K562 (cell line): ENCODE data around the gene NR0B1. TPM values are rescaled to one million over a fixed set of nuclear protein-coding genes. Genes with fewer than 3 reads are reported as not detected.

Experiments used
- ATAC-seq: fragments of 200-7000 bp; cut with Tn5 transposase; 3 replicates; pipeline ENCODE4 v1.9.1; 2020; ENCODE audit warnings: moderate library complexity
- BruUV-seq: library from RNA; stranded (reverse); fragments of 400-500 nt; replicated peaks from 2 replicates; lab custom pipeline; 2021; lab: Mats Ljungman, UMichigan
- CTCF ChIA-PET: fragments of 300-600 bp; formaldehyde crosslinking; extraction: SDS; loops from one replicate; lab custom pipeline; 2021; ENCODE audit warnings: low intra/inter-chr PET ratio; lab: Yijun Ruan, JAX
- POLR2A ChIA-PET: fragments of 300-600, 350-650 bp; sonication (Branson Sonifier 250); formaldehyde crosslinking; extraction: SDS; loops from one replicate; lab custom pipeline; 2021; ENCODE audit warnings: antibody characterized with exemption, inconsistent platforms; lab: Yijun Ruan, JAX
- DNase-seq, 4 experiments: peaks; one replicate each; pipeline versions ENCODE4 v3.0.0 to v3.0.0-alpha.2; 2011 to 2018; ENCODE audit warnings: low spot score in 3 of 4, mixed read lengths in 3 of 4; ENCODE audit errors: extremely low read depth in 1 of 4
- FAIRE-seq: peaks from 2 replicates; lab custom pipeline; 2011; peaks lifted over from hg19 to GRCh38; lab: Jason Lieb, UNC
- H2AFZ ChIP-seq: 2 replicates; pipeline ENCODE4 v1.6.0; 2011; ENCODE audit warnings: low read depth, low read length, control low read depth, inconsistent platforms
- H3K27ac ChIP-seq: fragments of 200-600 bp; 3 replicates; pipeline ENCODE4 v1.8.0; 2011; ENCODE audit warnings: low read depth, mild to moderate bottlenecking, control low read depth, inconsistent platforms, low read length, moderate library complexity, mixed read lengths; ENCODE audit errors: extremely low read depth
- H3K27me3 ChIP-seq, 2 experiments: fragments of 300-600 bp in 1 of 2; 2 replicates in 1 of 2; 3 replicates in 1 of 2; pipeline versions ENCODE4 v1.6.0 to v1.8.0; 2011; ENCODE audit warnings: inconsistent platforms in 2 of 2, low read length in 2 of 2, mild to moderate bottlenecking in 1 of 2, mixed read lengths in 1 of 2, moderate library complexity in 1 of 2; ENCODE audit not compliant: control insufficient read depth in 2 of 2, insufficient read depth in 2 of 2
- H3K36me3 ChIP-seq: fragments of 300-600 bp; 3 replicates; pipeline ENCODE4 v1.8.0; 2011; ENCODE audit warnings: mild to moderate bottlenecking, low read length, inconsistent platforms; ENCODE audit not compliant: control insufficient read depth, insufficient read depth
- H3K4me1 ChIP-seq, 2 experiments: fragments of 200-600 bp in 1 of 2; replicated peaks in 1 of 2; 2 replicates in 1 of 2; 3 replicates in 1 of 2; pipeline versions ENCODE4 v1.5.1 to v1.8.0; 2011; ENCODE audit warnings: inconsistent platforms in 2 of 2, low read length in 2 of 2, mild to moderate bottlenecking in 1 of 2, mixed read lengths in 1 of 2, moderate library complexity in 1 of 2; ENCODE audit not compliant: control insufficient read depth in 2 of 2, insufficient read depth in 2 of 2
- H3K4me2 ChIP-seq: 2 replicates; pipeline ENCODE4 v1.6.1; 2011; ENCODE audit warnings: low read length, control low read depth, inconsistent platforms, mixed read lengths; ENCODE audit not compliant: insufficient read depth
- H3K4me3 ChIP-seq: fragments of 200-600 bp; sonication (generic), shearing (Covaris generic); 2 replicates; pipeline ENCODE4 v1.5.1; 2016; ENCODE audit warnings: control low read depth, inconsistent platforms
- H3K79me2 ChIP-seq: fragments of 200-600 bp; 3 replicates; pipeline ENCODE4 v1.8.0; 2011; ENCODE audit warnings: low read length, inconsistent platforms; ENCODE audit not compliant: control insufficient read depth, insufficient read depth
- H3K9ac ChIP-seq, 2 experiments: 2 replicates each; pipeline versions ENCODE4 v1.6.0 to v1.6.1; 2011; ENCODE audit warnings: low read depth in 2 of 2, low read length in 2 of 2, control low read depth in 1 of 2, inconsistent platforms in 1 of 2, mild to moderate bottlenecking in 1 of 2, mixed read lengths in 1 of 2; ENCODE audit not compliant: insufficient read depth in 1 of 2
- H3K9me1 ChIP-seq: one replicate; pipeline ENCODE4 v1.6.0; 2011; ENCODE audit warnings: inconsistent platforms, mild to moderate bottlenecking, low read length, moderate library complexity; ENCODE audit not compliant: control insufficient read depth, insufficient read depth
- H3K9me3 ChIP-seq: replicated peaks from 2 replicates; pipeline ENCODE4 v1.5.1; 2011; ENCODE audit warnings: low read depth, low read length, inconsistent platforms; ENCODE audit not compliant: control insufficient read depth, insufficient read depth
- H4K20me1 ChIP-seq: replicated peaks from 2 replicates; pipeline ENCODE4 v1.6.1; 2011; ENCODE audit warnings: low read length, inconsistent platforms, mixed read lengths; ENCODE audit not compliant: control insufficient read depth, insufficient read depth
- C11orf30 ChIP-seq: fragments of 450-650 bp; IDR thresholded peaks from 2 replicates; pipeline ENCODE4 v1.6.1; 2016; ENCODE audit warnings: low read depth, mild to moderate bottlenecking
- FIP1L1 ChIP-seq: fragments of 200-400 bp; formaldehyde crosslinking; IDR thresholded peaks from 2 replicates; pipeline ENCODE4 v1.6.1; 2018; ENCODE audit warnings: mild to moderate bottlenecking, low read depth, low read length; ENCODE audit not compliant: poor library complexity, severe bottlenecking
- HDGF ChIP-seq: fragments of 450-650 bp; IDR thresholded peaks from 2 replicates; pipeline ENCODE4 v1.6.1; 2016
- MAFF ChIP-seq: IDR thresholded peaks from 2 replicates; pipeline ENCODE4 v1.6.1; 2012; ENCODE audit warnings: low read length, improper control_type of control experiment
- MAFG ChIP-seq: fragments of 450-650 bp; conservative IDR thresholded peaks from 2 replicates; pipeline ENCODE4 v1.6.1; 2016; ENCODE audit warnings: missing genetic modification characterization, missing compliant biosample characterization
- MAFK ChIP-seq: IDR thresholded peaks from 2 replicates; pipeline ENCODE4 v1.6.1; 2011; ENCODE audit warnings: low read length, improper control_type of control experiment
- OTX1 ChIP-seq: fragments of 450-650 bp; formaldehyde crosslinking; IDR thresholded peaks from 2 replicates; pipeline ENCODE4 v1.4.0; 2022; ENCODE audit warnings: mild to moderate bottlenecking
- PHB2 ChIP-seq: fragments of 450-650 bp; IDR thresholded peaks from 2 replicates; pipeline ENCODE4 v1.6.1; 2017; ENCODE audit warnings: low read depth
- TCF7L2 ChIP-seq: fragments of 150-350 bp; IDR thresholded peaks from 2 replicates; pipeline ENCODE4 v1.6.1; 2016; ENCODE audit warnings: low read depth, mild to moderate bottlenecking, low read length, moderate library complexity
- ZFX ChIP-seq: sonication (generic); formaldehyde crosslinking; IDR thresholded peaks from 2 replicates; pipeline ENCODE4 v1.8.0; 2022; ENCODE audit warnings: mild to moderate bottlenecking, missing genetic modification reagents, moderate library complexity
- ZNF253 ChIP-seq: fragments of 250-450 bp; sonication (Bioruptor Pico); conservative IDR thresholded peaks from 2 replicates; pipeline ENCODE4 v1.6.1; 2021; ENCODE audit warnings: mild to moderate bottlenecking
- ZNF316 ChIP-seq: fragments of 450-650 bp; IDR thresholded peaks from 2 replicates; pipeline ENCODE4 v1.6.1; 2016
- ZNF518B ChIP-seq: fragments of 250-450 bp; sonication (Bioruptor Pico); IDR thresholded peaks from 2 replicates; pipeline ENCODE4 v1.5.0; 2021; ENCODE audit warnings: mild to moderate bottlenecking, moderate library complexity
- ZNF699 ChIP-seq: fragments of 250-450 bp; sonication (Bioruptor Pico); IDR thresholded peaks from 2 replicates; pipeline ENCODE4 v1.8.0; 2021; ENCODE audit warnings: mild to moderate bottlenecking, moderate library complexity; ENCODE audit not compliant: insufficient replicate concordance
- in situ Hi-C: fragments of 300-500 bp; cut with MboI; formaldehyde crosslinking; loops from 4 replicates; pipeline ENCODE4 v1.15.0; 2018; ENCODE audit warnings: inconsistent platforms, mixed read lengths
- intact Hi-C: fragments of 100-400 bp; cut with micrococcal nuclease; formaldehyde crosslinking; loops from 2 replicates; pipeline ENCODE4 v1.14.2; 2022
- polyA plus RNA-seq, 8 experiments: library from polyadenylated mRNA; depleted of rRNA in 4 of 8; stranded (reverse) in 5 of 8; unstranded in 3 of 8; fragments of >200 nt; fragmentation: Nextera tagmentation in 2 of 8; fragmentation: Illumina TruSeq in 1 of 8; extraction: Ambion mirVana in 2 of 8; extraction: Trizol in 1 of 8; gene quantifications; 2 replicates each; pipeline versions ENCODE4 v1.2.1 to v1.2.3, GENCODE V29; 2011 to 2014; ENCODE audit warnings: inconsistent platforms in 1 of 8, missing spikeins in 1 of 8
- total RNA-seq, 7 experiments: library from RNA; depleted of rRNA in 6 of 7; stranded (reverse); fragments of >200 nt in 6 of 7; fragmentation: Illumina TruSeq in 2 of 7; extraction: Trizol in 2 of 7; gene quantifications; 2 replicates each; pipeline versions ENCODE4 v1.2.1 to v1.2.3, GENCODE V29; 2011 to 2021; ENCODE audit warnings: low replicate concordance in 1 of 7
- TF ChIP-seq, protein P1 (sequence below): fragments of 450-650 bp; IDR thresholded peaks from 2 replicates; pipeline ENCODE4 v1.6.1; 2018; ENCODE audit warnings: mild to moderate bottlenecking, low read depth; ENCODE audit not compliant: partially characterized antibody

The NR0B1 gene
- total and polyA plus RNA-seq, 9 of the 15 experiments (the other 6 are each of a cell fraction or from before 2014, with no cell fraction given): not detected

DNA sequence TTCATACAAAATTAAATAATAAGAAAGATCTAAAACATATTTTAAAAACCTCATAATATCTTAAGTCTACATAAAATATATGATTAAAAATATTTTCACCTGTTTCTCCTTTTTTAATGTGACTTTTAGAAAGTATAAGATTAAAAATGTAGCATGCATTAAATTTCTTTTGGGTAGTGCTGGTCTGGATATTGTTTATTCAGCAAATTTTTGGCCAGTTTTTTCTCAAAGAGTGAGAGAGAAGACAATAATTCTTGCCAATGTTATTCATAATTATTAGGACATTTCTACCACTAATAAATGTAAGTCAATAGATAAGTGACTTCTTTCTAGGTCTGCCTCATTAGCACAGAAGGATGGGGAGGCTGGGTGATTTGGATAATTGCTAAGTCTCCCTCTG, 48.2 kb downstream of the NR0B1 start:
- H3K27me3 ChIP-seq: no peaks in the 10 kb centered on the region
- intact Hi-C loops: no loop called here
- no peak for TF ChIP-seq FIP1L1
- peak; percentile 60 for TF ChIP-seq ZNF316
- TF ChIP-seq MAFG (tag): peak; percentile 42; the same call in 1 of the 2 replicates
- TF ChIP-seq ZNF253 (CRISPR knock-in tag): no peak
- peak; percentile 19; the same call in 1 of the 2 replicates for TF ChIP-seq MAFK
- no peak for TF ChIP-seq PHB2
- no peak for TF ChIP-seq ZNF699 (CRISPR knock-in tag)
- TF ChIP-seq OTX1: no peak
- no peak for TF ChIP-seq HDGF
- TF ChIP-seq ZFX: no peak
- TF ChIP-seq ZNF518B (CRISPR knock-in tag): no peak
- TF ChIP-seq, protein P1, sequence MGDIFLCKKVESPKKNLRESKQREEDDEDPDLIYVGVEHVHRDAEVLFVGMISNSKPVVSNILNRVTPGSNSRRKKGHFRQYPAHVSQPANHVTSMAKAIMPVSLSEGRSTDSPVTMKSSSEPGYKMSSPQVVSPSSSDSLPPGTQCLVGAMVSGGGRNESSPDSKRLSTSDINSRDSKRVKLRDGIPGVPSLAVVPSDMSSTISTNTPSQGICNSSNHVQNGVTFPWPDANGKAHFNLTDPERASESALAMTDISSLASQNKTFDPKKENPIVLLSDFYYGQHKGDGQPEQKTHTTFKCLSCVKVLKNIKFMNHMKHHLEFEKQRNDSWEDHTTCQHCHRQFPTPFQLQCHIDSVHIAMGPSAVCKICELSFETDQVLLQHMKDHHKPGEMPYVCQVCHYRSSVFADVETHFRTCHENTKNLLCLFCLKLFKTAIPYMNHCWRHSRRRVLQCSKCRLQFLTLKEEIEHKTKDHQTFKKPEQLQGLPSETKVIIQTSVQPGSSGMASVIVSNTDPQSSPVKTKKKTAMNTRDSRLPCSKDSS: no peak
- peak; percentile 38 for TF ChIP-seq MAFF
- no peak for TF ChIP-seq TCF7L2
- TF ChIP-seq C11orf30: peak; percentile 29; the same call in 1 of the 2 replicates

More for the DNA sequence above, 48.2 kb downstream of the NR0B1 start:
- ChIA-PET POLR2A (no interaction called here), CTCF (no interaction called here)
- FAIRE-seq (no peak), ATAC-seq (no peak), DNase-seq (no peak)
- Histone ChIP-seq H3K79me2 (no peaks in the 10 kb centered on the region), H3K9me1 (no peaks in the 10 kb centered on the region), H3K4me1 (no peaks in the 10 kb centered on the region), H3K4me2 (no peak overlapping the region), H3K9ac (no peak overlapping the region), H3K27ac (no peak overlapping the region), H2AFZ (no peak overlapping the region), H3K36me3 (no peaks in the 10 kb centered on the region), H3K4me3 (no peak overlapping the region), H4K20me1 (no peaks in the 10 kb centered on the region), H3K9me3 (no peaks in the 10 kb centered on the region)
- in situ Hi-C loops: no loop called here
- no TSS peak for BruUV-seq
